Measurements from ENCODE around the gene PRPF4.

PRPF4 gene

GRCh38 chr9:113326230-113326629 lies 50.8 kb downstream of the PRPF4 start:
- CTCF ChIA-PET, result interaction anchor here (1.0 kb wide), 1 partner anchor 10 kb away, joined by 3 read pairs; no protein-coding TSS in a partner anchor

GRCh38 chr9:113328045-113328782 lies 52.8 kb downstream of the PRPF4 start:
- TF ChIP-seq CTCF (IDR thresholded peaks at IDR 0.05; ENCODE audit: control extremely low read depth, extremely low read depth, low read depth, missing control alignments), result no peak
- CTCF ChIA-PET, result interaction anchor here (0.7 to 2.1 kb wide), 8 partner anchors 10 to 78 kb away, joined by 3 to 5 read pairs (median 3); partner anchors contain the start of gene WDR31
- POLR2A ChIA-PET, result no interaction called here
- no peak for DNase-seq (ENCODE audit: extremely low spot score)

More at GRCh38 chr9:113326230-113326629, 50.8 kb downstream of the PRPF4 start:
- no peak for DNase-seq (ENCODE audit: extremely low spot score)
- POLR2A ChIA-PET, result no interaction called here
- TF ChIP-seq CTCF (IDR thresholded peaks at IDR 0.05; ENCODE audit: control extremely low read depth, extremely low read depth, low read depth, missing control alignments), result no peak

GRCh38 chr9:113331780-113332179 lies 56.3 kb downstream of the PRPF4 start:
- no peak for TF ChIP-seq CTCF (IDR thresholded peaks at IDR 0.05; ENCODE audit: control extremely low read depth, extremely low read depth, low read depth, missing control alignments)
- ChIA-PET POLR2A (no interaction called here), CTCF (interaction anchor here (1.0 to 1.9 kb wide), 2 partner anchors 9 to 36 kb away, joined by 3 to 6 read pairs; partner anchors contain the start of gene WDR31)
- no peak for DNase-seq (ENCODE audit: extremely low spot score)

GRCh38 chr9:113337714-113338113 lies 62.3 kb downstream of the PRPF4 start:
- ChIA-PET CTCF (interaction anchor here (0.9 to 3.0 kb wide), 4 partner anchors 10 to 69 kb away, joined by 3 to 11 read pairs (median 3); partner anchors contain the start of gene ALAD), POLR2A (no interaction called here)
- DNase-seq (ENCODE audit: extremely low spot score), result no peak
- TF ChIP-seq CTCF (IDR thresholded peaks at IDR 0.05; ENCODE audit: control extremely low read depth, extremely low read depth, low read depth, missing control alignments), result no peak

- TF ChIP-seq CTCF (IDR thresholded peaks at IDR 0.05; ENCODE audit: control extremely low read depth, extremely low read depth, low read depth, missing control alignments), result peak; percentile 3
- ChIA-PET POLR2A (interaction anchor here (1.1 kb wide), 1 partner anchor 10 kb away, joined by 3 read pairs; no protein-coding TSS in a partner anchor), CTCF (interaction anchor here (0.7 to 3.8 kb wide), 12 partner anchors 9 to 318 kb away, joined by 3 to 22 read pairs (median 4); partner anchors contain the start of genes ALAD, BSPRY, CDC26 and FKBP15)
- peak; percentile 93 for DNase-seq (ENCODE audit: extremely low spot score)
Measured at GRCh38 chr9:113340011-113340699, 64.7 kb downstream of the PRPF4 start, which contains the start of gene WDR31. Gene WDR31, minus strand, starts transcription at chr9:113340275. Its CDS starts 8,253 bp downstream, at chr9:113332022.

- ChIA-PET POLR2A (no interaction called here), CTCF (interaction anchor here (1.0 to 3.8 kb wide), 5 partner anchors 8 to 316 kb away, joined by 3 to 22 read pairs (median 3); partner anchors contain the start of genes BSPRY, CDC26 and PRPF4)
- TF ChIP-seq CTCF (IDR thresholded peaks at IDR 0.05; ENCODE audit: control extremely low read depth, extremely low read depth, low read depth, missing control alignments), result no peak
- DNase-seq (ENCODE audit: extremely low spot score), result no peak
Measured at GRCh38 chr9:113341712-113342410, 66.4 kb downstream of the PRPF4 start.
